Hematopoietic multipotent progenitor cell (in vitro differentiated cells): ENCODE results near the gene PNPLA2. TPM values are rescaled to one million over a fixed set of nuclear protein-coding genes. Genes with fewer than 3 reads are reported as not detected.
A peak's percentile ranks its signal among the peaks of the same experiment; 100 is the strongest.

Experiments used
- DNase-seq, 3 donors: peaks; one replicate each; pipeline ENCODE4 v3.0.0-alpha.2; 2011 to 2015; ENCODE audit warnings: low read depth in 2 of 3, low spot score in 2 of 3
- total RNA-seq: library from RNA; depleted of rRNA; stranded (reverse); fragments of >200 nt; gene quantifications from one replicate; pipeline ENCODE4 v1.2.3, GENCODE V29; 2012

Gene PNPLA2
- total RNA-seq, 1 donor = 107 TPM

- DNase-seq = no peak
Measured at GRCh38 chr11:855796-856195, 37.1 kb downstream of the PNPLA2 start.

- no peak for DNase-seq
Measured at GRCh38 chr11:856397-856796, 37.7 kb downstream of the PNPLA2 start.

GRCh38 chr11:858053-858761, 39.5 kb downstream of the PNPLA2 start:
- DNase-seq = no peak

- no peak for DNase-seq
Measured at GRCh38 chr11:858762-859339, 40.1 kb downstream of the PNPLA2 start.

- peak in 1 of 3 donors; percentile 58 for DNase-seq
Measured at GRCh38 chr11:859394-860131, 40.8 kb downstream of the PNPLA2 start.

- DNase-seq = no peak
Measured at GRCh38 chr11:860234-861104, 41.8 kb downstream of the PNPLA2 start.

GRCh38 chr11:861105-861479, 42.4 kb downstream of the PNPLA2 start:
- DNase-seq = no peak

- DNase-seq = no peak
Measured at GRCh38 chr11:862081-862661, 43.5 kb downstream of the PNPLA2 start.

GRCh38 chr11:862696-863022, 43.9 kb downstream of the PNPLA2 start:
- no peak for DNase-seq

- no peak for DNase-seq
Measured at GRCh38 chr11:863023-863909, 44.6 kb downstream of the PNPLA2 start.

GRCh38 chr11:863910-864827, 45.5 kb downstream of the PNPLA2 start:
- no peak for DNase-seq

- no peak for DNase-seq
Measured at GRCh38 chr11:864898-865297, 46.2 kb downstream of the PNPLA2 start.

- DNase-seq = no peak
Measured at GRCh38 chr11:865462-866430, 47.0 kb downstream of the PNPLA2 start.

GRCh38 chr11:866481-866880, 47.8 kb downstream of the PNPLA2 start:
- no peak for DNase-seq

- no peak for DNase-seq
Measured at GRCh38 chr11:867856-868358, 49.2 kb downstream of the PNPLA2 start.

GRCh38 chr11:868394-868793, 49.7 kb downstream of the PNPLA2 start:
- no peak for DNase-seq

GRCh38 chr11:868802-869201, 50.1 kb downstream of the PNPLA2 start:
- no peak for DNase-seq
